ENCODE results near the gene PLAAT3.

DNA sequence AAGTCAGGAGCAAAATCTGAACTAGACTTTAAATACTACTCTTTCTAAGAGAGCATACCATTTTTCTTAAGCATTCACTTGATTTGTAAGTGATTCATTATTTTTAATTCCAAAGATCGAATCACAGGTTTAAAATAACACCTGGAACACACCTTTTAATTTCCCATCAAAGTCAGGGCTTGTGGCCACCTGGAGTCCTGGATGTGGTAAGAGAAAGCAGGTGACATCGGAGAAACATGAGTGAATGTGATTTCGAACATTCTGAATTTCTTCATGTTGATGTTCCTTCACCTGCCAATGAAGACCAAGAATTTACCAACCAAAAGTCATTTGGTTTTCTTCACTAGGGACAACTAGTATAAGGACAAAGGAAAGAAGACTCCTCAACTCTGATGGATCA is 29.0 kb upstream of the PLAAT3 start:
- TF ChIP-seq SP1 (IDR thresholded peaks at IDR 0.05; ENCODE audit: low read depth, low read length), result no peak
- TF ChIP-seq, protein P1, sequence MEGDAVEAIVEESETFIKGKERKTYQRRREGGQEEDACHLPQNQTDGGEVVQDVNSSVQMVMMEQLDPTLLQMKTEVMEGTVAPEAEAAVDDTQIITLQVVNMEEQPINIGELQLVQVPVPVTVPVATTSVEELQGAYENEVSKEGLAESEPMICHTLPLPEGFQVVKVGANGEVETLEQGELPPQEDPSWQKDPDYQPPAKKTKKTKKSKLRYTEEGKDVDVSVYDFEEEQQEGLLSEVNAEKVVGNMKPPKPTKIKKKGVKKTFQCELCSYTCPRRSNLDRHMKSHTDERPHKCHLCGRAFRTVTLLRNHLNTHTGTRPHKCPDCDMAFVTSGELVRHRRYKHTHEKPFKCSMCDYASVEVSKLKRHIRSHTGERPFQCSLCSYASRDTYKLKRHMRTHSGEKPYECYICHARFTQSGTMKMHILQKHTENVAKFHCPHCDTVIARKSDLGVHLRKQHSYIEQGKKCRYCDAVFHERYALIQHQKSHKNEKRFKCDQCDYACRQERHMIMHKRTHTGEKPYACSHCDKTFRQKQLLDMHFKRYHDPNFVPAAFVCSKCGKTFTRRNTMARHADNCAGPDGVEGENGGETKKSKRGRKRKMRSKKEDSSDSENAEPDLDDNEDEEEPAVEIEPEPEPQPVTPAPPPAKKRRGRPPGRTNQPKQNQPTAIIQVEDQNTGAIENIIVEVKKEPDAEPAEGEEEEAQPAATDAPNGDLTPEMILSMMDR (IDR thresholded peaks at IDR 0.05; ENCODE audit: control extremely low read depth in 1 of 3, insufficient read depth in 1 of 3, low read depth in 1 of 3, low read length in 3 of 3), result no peak
- no peak for TF ChIP-seq POLR2AphosphoS5 (IDR thresholded peaks at IDR 0.05; ENCODE audit: low read depth, low read length)
- TF ChIP-seq, protein P2, sequence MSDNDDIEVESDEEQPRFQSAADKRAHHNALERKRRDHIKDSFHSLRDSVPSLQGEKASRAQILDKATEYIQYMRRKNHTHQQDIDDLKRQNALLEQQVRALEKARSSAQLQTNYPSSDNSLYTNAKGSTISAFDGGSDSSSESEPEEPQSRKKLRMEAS (IDR thresholded peaks at IDR 0.05), result no peak
- no peak for TF ChIP-seq CHD2 (IDR thresholded peaks at IDR 0.05; ENCODE audit: low read length)
- no peak for TF ChIP-seq TEAD4 (IDR thresholded peaks at IDR 0.05; ENCODE audit: low read depth, low read length)
- no peak for TF ChIP-seq RAD21 (IDR thresholded peaks at IDR 0.05 in 1 of 2, conservative IDR thresholded peaks at IDR 0.05 in 1 of 2; ENCODE audit: low read depth in 2 of 2, low read length in 2 of 2)
